ENCODE results near the gene RASAL2.

DNA sequence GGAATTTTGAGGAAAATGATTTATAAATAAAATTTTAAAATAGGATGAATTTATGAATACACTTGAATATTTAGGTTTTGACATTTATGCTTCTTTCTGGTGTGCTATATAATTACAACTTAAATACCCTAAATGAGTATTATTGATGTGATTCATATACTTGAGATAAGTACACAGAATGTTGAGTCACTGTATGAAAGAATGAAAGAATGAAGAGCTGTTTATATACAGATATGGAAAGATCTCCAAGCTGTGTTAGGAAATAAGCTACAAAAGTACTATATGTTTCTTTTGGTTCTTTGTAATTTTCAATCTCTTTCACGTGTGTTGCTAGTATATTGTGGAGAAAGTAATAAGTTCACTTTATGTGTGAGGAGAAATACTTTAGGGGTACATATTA lies 147.2 kb downstream of the RASAL2 start:
- TF ChIP-seq BACH1 (tag; IDR thresholded peaks at IDR 0.05) = no peak
- TF ChIP-seq, protein P1, sequence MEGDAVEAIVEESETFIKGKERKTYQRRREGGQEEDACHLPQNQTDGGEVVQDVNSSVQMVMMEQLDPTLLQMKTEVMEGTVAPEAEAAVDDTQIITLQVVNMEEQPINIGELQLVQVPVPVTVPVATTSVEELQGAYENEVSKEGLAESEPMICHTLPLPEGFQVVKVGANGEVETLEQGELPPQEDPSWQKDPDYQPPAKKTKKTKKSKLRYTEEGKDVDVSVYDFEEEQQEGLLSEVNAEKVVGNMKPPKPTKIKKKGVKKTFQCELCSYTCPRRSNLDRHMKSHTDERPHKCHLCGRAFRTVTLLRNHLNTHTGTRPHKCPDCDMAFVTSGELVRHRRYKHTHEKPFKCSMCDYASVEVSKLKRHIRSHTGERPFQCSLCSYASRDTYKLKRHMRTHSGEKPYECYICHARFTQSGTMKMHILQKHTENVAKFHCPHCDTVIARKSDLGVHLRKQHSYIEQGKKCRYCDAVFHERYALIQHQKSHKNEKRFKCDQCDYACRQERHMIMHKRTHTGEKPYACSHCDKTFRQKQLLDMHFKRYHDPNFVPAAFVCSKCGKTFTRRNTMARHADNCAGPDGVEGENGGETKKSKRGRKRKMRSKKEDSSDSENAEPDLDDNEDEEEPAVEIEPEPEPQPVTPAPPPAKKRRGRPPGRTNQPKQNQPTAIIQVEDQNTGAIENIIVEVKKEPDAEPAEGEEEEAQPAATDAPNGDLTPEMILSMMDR (IDR thresholded peaks at IDR 0.05 in 2 of 3, conservative IDR thresholded peaks at IDR 0.05 in 1 of 3; ENCODE audit: insufficient read depth in 2 of 3, low read depth in 1 of 3, low read length in 3 of 3) = no peak
- no peak for TF ChIP-seq ELF4 (CRISPR knock-in tag; IDR thresholded peaks at IDR 0.05)
- no peak for TF ChIP-seq MYBL2 (IDR thresholded peaks at IDR 0.05; ENCODE audit: low read depth)
- no peak for TF ChIP-seq MYBL2 (CRISPR knock-in tag; IDR thresholded peaks at IDR 0.05; ENCODE audit: borderline replicate concordance)
- no peak for TF ChIP-seq SMAD3 (CRISPR knock-in tag; conservative IDR thresholded peaks at IDR 0.05)
- TF ChIP-seq THRA (IDR thresholded peaks at IDR 0.05) = no peak
- TF ChIP-seq POLR2A (conservative IDR thresholded peaks at IDR 0.05) = no peak

Measured in K562 (cell line).